BJ (cell line): ENCODE data around the gene SLC39A6. TPM values are rescaled to one million over a fixed set of nuclear protein-coding genes. Genes with fewer than 3 reads are reported as not detected.
"Not testable (repeated sequence)": the region's sequence is repeated elsewhere in the genome, so short reads cannot be mapped to it uniquely, and the experiment has no call there.

Source experiments
- CTCF ChIA-PET: fragments of 350-600 bp; formaldehyde crosslinking; extraction: SDS; loops from one replicate; lab custom pipeline; 2021; ENCODE audit warnings: antibody characterized with exemption, inconsistent platforms; lab: Yijun Ruan, JAX
- POLR2A ChIA-PET: fragments of 300-600 bp; sonication (Branson Sonifier 250); formaldehyde crosslinking; extraction: SDS; loops from one replicate; lab custom pipeline; 2021; ENCODE audit warnings: antibody characterized with exemption; lab: Charles Lee
- DNase-seq: peaks from one replicate; pipeline ENCODE4 v3.0.0-alpha.2; 2011; ENCODE audit warnings: low read depth
- H3K27me3 ChIP-seq: 2 replicates; pipeline ENCODE4 v1.6.0; 2011; ENCODE audit warnings: low read length; ENCODE audit not compliant: control insufficient read depth, insufficient read depth
- H3K36me3 ChIP-seq: 2 replicates; pipeline ENCODE4 v1.5.1; 2011; ENCODE audit warnings: low read length; ENCODE audit not compliant: control insufficient read depth, insufficient read depth
- H3K4me3 ChIP-seq: 2 replicates; pipeline ENCODE4 v1.5.1; 2011; ENCODE audit warnings: low read depth, mild to moderate bottlenecking, control low read depth, low read length
- CTCF ChIP-seq: IDR thresholded peaks from 2 replicates; pipeline ENCODE4 v1.5.1; 2011; ENCODE audit warnings: low read depth, mild to moderate bottlenecking, control low read depth, inconsistent platforms, low read length, moderate library complexity; ENCODE audit not compliant: insufficient read depth
- polyA plus RNA-seq: library from polyadenylated mRNA; depleted of rRNA; stranded (reverse); fragments of >200 nt; gene quantifications from 2 replicates; pipeline ENCODE4 v1.2.3, GENCODE V29; 2011

The SLC39A6 gene
- polyA plus RNA-seq, 1 experiment, result 99.2 TPM

GRCh38 chr18:36175481-36175880 is 46.3 kb upstream of the SLC39A6 start:
- Histone ChIP-seq H3K36me3 (peaks cover 20% of the 10 kb centered on the region), H3K4me3 (no peak overlapping the region), H3K27me3 (no peaks in the 10 kb centered on the region)
- POLR2A ChIA-PET, result no interaction called here
- DNase-seq, result no peak
- TF ChIP-seq CTCF, result no peak
- CTCF ChIA-PET, result interaction anchor here (1.0 kb wide), 1 partner anchor 11 kb away, joined by 4 read pairs; no protein-coding TSS in a partner anchor

GRCh38 chr18:36169938-36170337 is 40.8 kb upstream of the SLC39A6 start:
- Histone ChIP-seq H3K36me3 (peaks cover 25% of the 10 kb centered on the region), H3K27me3 (no peaks in the 10 kb centered on the region), H3K4me3 (no peak overlapping the region)
- ChIA-PET POLR2A (no interaction called here), CTCF (no interaction called here)
- DNase-seq, result no peak
- no peak for TF ChIP-seq CTCF

GRCh38 chr18:36168296-36168695 is 39.2 kb upstream of the SLC39A6 start:
- H3K4me3 ChIP-seq, CTCF ChIA-PET, DNase-seq, H3K27me3 ChIP-seq: not testable (repeated sequence)
- POLR2A ChIA-PET, result interaction anchor here (0.6 kb wide), 1 partner anchor 405 kb away, joined by 5 read pairs; no protein-coding TSS in a partner anchor
- H3K36me3 ChIP-seq, result peaks cover 23% of the 10 kb centered on the region

- Histone ChIP-seq H3K36me3 (peaks cover 26% of the 10 kb centered on the region), H3K27me3 (no peaks in the 10 kb centered on the region), H3K4me3 (no peak overlapping the region)
- DNase-seq, result no peak
- ChIA-PET CTCF (no interaction called here), POLR2A (no interaction called here)
- TF ChIP-seq CTCF, result no peak
Observed at GRCh38 chr18:36167692-36168218, 38.6 kb upstream of the SLC39A6 start.

- no peak for TF ChIP-seq CTCF
- DNase-seq, result no peak
- ChIA-PET CTCF (interaction anchor here (0.7 kb wide), 1 partner anchor 491 kb away, joined by 3 read pairs; no protein-coding TSS in a partner anchor), POLR2A (no interaction called here)
- peaks cover 22% of the 10 kb centered on the region for H3K36me3 ChIP-seq
- no peaks in the 10 kb centered on the region for H3K27me3 ChIP-seq
- H3K4me3 ChIP-seq, result no peak overlapping the region
Observed at GRCh38 chr18:36162981-36163380, 33.8 kb upstream of the SLC39A6 start.

GRCh38 chr18:36160959-36161371 is 31.8 kb upstream of the SLC39A6 start:
- CTCF ChIA-PET, result interaction anchor here (0.6 kb wide), 1 partner anchor 18 kb away, joined by 4 read pairs; no protein-coding TSS in a partner anchor

More at GRCh38 chr18:36160959-36161371, 31.8 kb upstream of the SLC39A6 start:
- no peak overlapping the region for H3K4me3 ChIP-seq
- POLR2A ChIA-PET, result no interaction called here
- H3K36me3 ChIP-seq, result peaks cover 17% of the 10 kb centered on the region
- no peak for DNase-seq
- no peak for TF ChIP-seq CTCF
- H3K27me3 ChIP-seq, result no peaks in the 10 kb centered on the region
